Smooth muscle cell (in vitro differentiated cells): ENCODE measurements around the gene CREG2. TPM values are rescaled to one million over a fixed set of nuclear protein-coding genes. Genes with fewer than 3 reads are reported as not detected.
A peak's percentile ranks its signal among the peaks of the same experiment; 100 is the strongest.

Source experiments
- DNase-seq: peaks from one replicate; lab custom pipeline; 2025; ENCODE audit not compliant: unreplicated experiment; lab: John Stamatoyannopoulos, UW
- H2AFZ ChIP-seq: fragments of 200-600 bp; sonication (generic); 2 replicates; pipeline ENCODE4 v1.6.0; 2016; ENCODE audit warnings: antibody characterized with exemption, low read depth, mild to moderate bottlenecking
- H3F3A ChIP-seq: fragments of 200-600 bp; sonication (generic); 2 replicates; pipeline ENCODE4 v1.6.0; 2017; ENCODE audit warnings: antibody characterized with exemption, low read depth
- H3K27ac ChIP-seq: fragments of 200-600 bp; sonication (generic); 2 replicates; pipeline ENCODE4 v1.5.1; 2016; ENCODE audit warnings: low read depth, mild to moderate bottlenecking
- H3K27me3 ChIP-seq: fragments of 200-600 bp; sonication (generic); 2 replicates; pipeline ENCODE4 v1.6.1; 2016; ENCODE audit warnings: low read depth, mild to moderate bottlenecking
- H3K36me3 ChIP-seq: fragments of 200-600 bp; sonication (generic); 2 replicates; pipeline ENCODE4 v1.5.1; 2016; ENCODE audit warnings: low read depth
- H3K4me1 ChIP-seq: fragments of 200-600 bp; sonication (generic); 2 replicates; pipeline ENCODE4 v1.5.1; 2016; ENCODE audit warnings: low read depth
- H3K4me2 ChIP-seq: fragments of 200-600 bp; sonication (generic); 2 replicates; pipeline ENCODE4 v1.6.0; 2016; ENCODE audit warnings: mild to moderate bottlenecking
- H3K4me3 ChIP-seq: fragments of 200-600 bp; sonication (generic); 2 replicates; pipeline ENCODE4 v1.5.1; 2016; ENCODE audit warnings: mild to moderate bottlenecking
- H3K79me2 ChIP-seq: fragments of 200-600 bp; sonication (generic); 2 replicates; pipeline ENCODE4 v1.6.0; 2016; ENCODE audit warnings: low read depth, mild to moderate bottlenecking
- H3K9ac ChIP-seq: fragments of 200-600 bp; sonication (generic); 2 replicates; pipeline ENCODE4 v1.6.0; 2016; ENCODE audit warnings: low read depth
- H3K9me3 ChIP-seq: fragments of 200-600 bp; sonication (generic); replicated peaks from 2 replicates; pipeline ENCODE4 v1.5.1; 2016; ENCODE audit warnings: low read depth
- H4K20me1 ChIP-seq: fragments of 200-600 bp; sonication (generic); 2 replicates; pipeline ENCODE4 v1.6.0; 2016; ENCODE audit warnings: low read depth
- CTCF ChIP-seq: fragments of 200-600 bp; sonication (generic); IDR thresholded peaks from 2 replicates; pipeline ENCODE4 v1.5.1; 2017; ENCODE audit warnings: borderline replicate concordance, mild to moderate bottlenecking, antibody characterized with exemption; ENCODE audit not compliant: insufficient read depth, poor library complexity, severe bottlenecking
- WGBS: methylation state at CpG from one replicate; pipeline ENCODE4 v1.1.7; 2016; ENCODE audit warnings: low lambda C conversion rate; 5-methylcytosine and 5-hydroxymethylcytosine counted together
- polyA plus RNA-seq: library from polyadenylated mRNA; unstranded; fragments of >200 nt; fragmentation: Nextera tagmentation; extraction: Ambion mirVana; gene quantifications from 2 replicates; pipeline ENCODE4 v1.2.1, GENCODE V29; 2016
- total RNA-seq: library from RNA; depleted of rRNA; stranded (reverse); fragments of >200 nt; gene quantifications from 2 replicates; pipeline ENCODE4 v1.2.3, GENCODE V29; 2014

CREG2 gene
- total and polyA plus RNA-seq, 2 experiments from 2014 or later: 0.62 to 1.2 TPM

- Histone ChIP-seq H3K4me3 (no peak overlapping the region), H3K9me3 (no peaks in the 10 kb centered on the region), H3K27me3 (no peaks in the 10 kb centered on the region), H3K4me1 (peaks cover 14% of the 10 kb centered on the region), H3K79me2 (no peaks in the 10 kb centered on the region), H3F3A (no peaks in the 10 kb centered on the region), H2AFZ (no peak overlapping the region), H3K4me2 (peak overlapping the region; percentile 74), H4K20me1 (no peaks in the 10 kb centered on the region), H3K36me3 (no peaks in the 10 kb centered on the region), H3K27ac (no peak overlapping the region), H3K9ac (no peak overlapping the region)
- WGBS: 83% methylated on average over 15 of the region's 15 CpGs
- no peak for TF ChIP-seq CTCF
- no peak for DNase-seq
These were observed 44.7 kb downstream of the CREG2 start for GRCh38 chr2:101342625-101343008.

DNA sequence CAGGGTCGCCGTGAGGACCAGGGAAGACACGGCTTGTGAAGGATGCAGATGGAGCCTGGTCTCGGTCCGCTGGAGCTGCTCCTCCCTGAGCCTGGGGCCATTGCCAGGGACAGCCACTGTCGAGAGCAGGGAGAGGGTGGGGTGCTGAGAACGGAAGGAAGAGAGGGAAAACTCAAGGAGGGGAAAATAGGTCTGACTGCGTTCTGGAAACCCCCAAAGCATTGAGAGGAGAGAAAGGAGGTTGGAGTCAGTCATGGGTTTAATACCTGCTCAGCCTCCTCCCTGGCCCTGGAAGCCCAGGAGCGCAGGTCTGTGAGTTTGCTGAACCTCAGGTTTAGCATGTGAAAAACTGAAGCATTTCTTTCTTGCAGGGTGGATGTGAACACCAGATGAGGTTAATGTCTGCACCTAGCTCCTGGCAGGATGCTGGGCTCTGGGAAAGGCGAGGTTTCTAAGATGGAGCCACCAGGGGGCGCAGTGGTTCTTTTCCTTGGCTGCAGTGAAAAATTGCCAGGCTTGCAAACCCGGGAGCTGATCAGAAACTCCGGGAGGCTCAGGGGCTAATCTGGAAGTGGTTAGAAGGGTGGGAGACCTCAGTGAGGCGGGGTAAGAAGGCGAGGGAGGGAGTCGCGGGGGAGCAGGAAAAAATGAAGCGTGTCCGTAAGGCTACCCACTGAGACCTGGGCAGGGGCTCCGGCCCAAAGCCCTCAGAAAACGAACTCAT lies 45.2 kb downstream of the CREG2 start:
- Histone ChIP-seq H4K20me1 (no peaks in the 10 kb centered on the region), H3F3A (no peaks in the 10 kb centered on the region), H3K79me2 (no peaks in the 10 kb centered on the region), H3K36me3 (no peaks in the 10 kb centered on the region), H3K27ac (no peak overlapping the region), H3K27me3 (no peaks in the 10 kb centered on the region), H3K4me1 (peaks cover 14% of the 10 kb centered on the region), H3K4me3 (no peak overlapping the region), H3K9ac (no peak overlapping the region), H3K9me3 (no peaks in the 10 kb centered on the region), H2AFZ (no peak overlapping the region), H3K4me2 (peak overlapping the region; percentile 74)
- WGBS: 41% methylated on average over 21 of the region's 21 CpGs
- TF ChIP-seq CTCF: peak; percentile 80
- peak; percentile 49 for DNase-seq

DNA sequence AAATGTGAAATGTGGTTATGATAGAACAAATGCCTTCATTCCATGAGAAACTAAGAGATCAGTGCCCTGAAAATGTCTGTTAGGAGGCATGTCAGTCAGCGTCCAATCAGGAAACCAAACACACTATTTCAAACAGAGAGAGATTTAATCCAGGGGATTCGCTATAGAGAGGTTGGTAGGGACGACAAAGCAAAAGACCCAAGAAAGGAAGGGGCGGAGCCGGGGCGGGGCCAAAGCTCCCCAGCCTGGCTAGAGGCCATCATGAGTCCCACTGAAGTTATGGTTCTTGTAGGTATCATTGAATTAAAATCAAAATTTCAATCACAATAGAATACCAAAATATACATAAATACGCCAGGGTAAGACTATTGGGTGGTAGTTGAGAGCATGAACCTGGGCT lies 45.9 kb downstream of the CREG2 start:
- no peak for DNase-seq
- H3K79me2 ChIP-seq: no peaks in the 10 kb centered on the region
- H3K4me3 ChIP-seq: no peak overlapping the region
- H2AFZ ChIP-seq: no peak overlapping the region
- no peaks in the 10 kb centered on the region for H4K20me1 ChIP-seq
- no peak overlapping the region for H3K27ac ChIP-seq
- H3K4me2 ChIP-seq: no peak overlapping the region
- no peaks in the 10 kb centered on the region for H3F3A ChIP-seq
- peaks cover 14% of the 10 kb centered on the region for H3K4me1 ChIP-seq
- TF ChIP-seq CTCF: no peak
- WGBS: 85% methylated on average over 7 of the region's 7 CpGs
- no peaks in the 10 kb centered on the region for H3K27me3 ChIP-seq
- no peaks in the 10 kb centered on the region for H3K9me3 ChIP-seq
- H3K9ac ChIP-seq: no peak overlapping the region
- H3K36me3 ChIP-seq: no peaks in the 10 kb centered on the region

GRCh38 chr2:101340141-101340551 lies 47.2 kb downstream of the CREG2 start:
- WGBS: 90% methylated on average over 1 of the region's 1 CpG
- Histone ChIP-seq H3K36me3 (no peaks in the 10 kb centered on the region), H3K4me1 (peaks cover 14% of the 10 kb centered on the region), H3K4me2 (no peak overlapping the region), H3K4me3 (no peak overlapping the region), H3K9ac (no peak overlapping the region), H2AFZ (peak overlapping the region; percentile 77), H3K9me3 (no peaks in the 10 kb centered on the region), H4K20me1 (no peaks in the 10 kb centered on the region), H3K27ac (peak overlapping the region; percentile 30), H3F3A (no peaks in the 10 kb centered on the region), H3K27me3 (no peaks in the 10 kb centered on the region), H3K79me2 (no peaks in the 10 kb centered on the region)
- DNase-seq: no peak
- TF ChIP-seq CTCF: no peak
